HT1080 (cell line): Measurements from ENCODE around the gene ARHGAP26. TPM values are rescaled to one million over a fixed set of nuclear protein-coding genes. Genes with fewer than 3 reads are reported as not detected.
"Not testable (repeated sequence)": the region's sequence is repeated elsewhere in the genome, so short reads cannot be mapped to it uniquely, and the experiment has no call there.

ENCODE experiments used
- DNase-seq: peaks from one replicate; pipeline ENCODE4 v3.0.0-alpha.2; 2015; ENCODE audit warnings: low read depth
- total RNA-seq: library from RNA; depleted of rRNA; stranded (reverse); fragments of >200 nt; shearing (Covaris generic); gene quantifications from 2 replicates; pipeline ENCODE4 v1.2.3, GENCODE V29; 2014

ARHGAP26 gene
- total RNA-seq, 1 experiment from 2014 or later: 9.9 TPM

DNA sequence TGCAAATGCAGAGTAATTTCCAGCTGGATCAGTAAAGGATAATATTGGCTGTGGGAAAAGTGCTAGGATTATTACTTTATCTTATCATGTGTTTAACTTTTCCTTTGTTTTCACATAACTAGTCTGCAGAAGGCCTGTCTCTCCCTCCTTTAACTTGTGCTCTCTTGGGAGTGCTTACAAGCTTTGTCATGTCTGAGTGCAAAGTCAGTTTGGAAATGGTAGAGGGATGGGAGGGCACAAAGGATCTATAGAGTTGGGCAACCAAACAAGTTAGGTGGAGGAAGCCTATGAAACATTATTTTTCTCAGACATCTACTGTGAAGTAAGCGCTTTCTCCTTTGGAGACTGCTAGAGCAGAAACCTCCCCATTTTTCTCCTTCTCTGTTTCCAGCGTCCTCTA, 308.8 kb downstream of the ARHGAP26 start:
- no peak for DNase-seq

DNA sequence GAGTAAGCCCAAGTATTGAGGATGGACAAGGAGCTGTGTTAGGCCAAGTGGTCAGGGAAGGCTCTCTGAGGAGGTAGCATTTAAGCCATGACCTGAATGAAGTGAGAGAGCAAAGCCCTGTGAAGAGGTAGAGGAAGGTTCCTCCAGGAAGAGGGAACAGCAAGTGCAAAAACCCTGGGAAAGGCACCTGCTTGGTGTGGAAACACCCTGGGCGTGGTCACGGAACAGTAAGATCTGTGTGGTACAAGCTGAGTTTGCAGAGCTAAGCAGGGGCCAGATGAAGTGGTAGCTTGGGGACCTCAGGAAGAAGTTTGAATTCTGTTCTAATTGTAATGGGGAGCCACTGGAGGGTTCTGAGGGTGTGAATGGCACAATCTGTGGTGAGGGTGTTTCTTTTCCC, 310.2 kb downstream of the ARHGAP26 start:
- DNase-seq: no peak

DNA sequence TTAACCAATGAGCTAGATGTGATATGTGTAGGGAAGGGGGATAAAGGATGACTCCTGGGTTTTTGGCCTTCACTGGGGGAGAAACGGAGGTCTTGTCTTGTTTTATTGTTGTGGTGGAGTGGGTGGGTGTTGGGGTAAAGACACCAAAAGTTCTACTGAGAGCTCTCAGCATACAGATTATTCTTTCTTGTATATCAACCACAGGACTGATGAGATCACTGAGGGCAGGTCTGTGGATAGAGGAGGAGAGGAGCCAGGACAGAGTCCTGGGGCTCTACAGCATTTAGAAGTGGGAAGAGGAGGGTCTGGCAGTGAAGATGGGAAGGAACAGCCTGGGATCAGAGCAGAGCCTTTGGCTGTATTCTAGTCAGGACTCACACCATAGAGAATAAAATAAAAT, 310.8 kb downstream of the ARHGAP26 start:
- no peak for DNase-seq

DNA sequence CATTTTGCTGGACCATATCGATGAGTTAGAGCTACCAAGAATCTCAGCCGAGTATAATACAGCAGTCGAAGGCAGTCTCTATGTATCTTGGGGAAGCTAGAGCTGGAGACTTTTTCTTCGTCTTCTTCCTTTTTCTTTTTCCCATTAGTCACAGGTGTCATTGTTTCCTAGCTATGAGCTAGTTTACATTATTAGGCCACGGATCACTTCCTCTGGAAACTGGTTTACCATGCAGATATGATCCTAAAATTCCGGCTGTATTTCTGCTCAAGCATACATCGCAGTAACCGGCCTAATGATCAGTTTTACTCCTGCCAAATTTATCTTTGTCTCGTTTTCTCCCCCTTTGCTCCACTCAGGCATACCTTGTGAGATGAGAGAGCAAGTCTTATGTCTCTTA, 312.8 kb downstream of the ARHGAP26 start:
- no peak for DNase-seq

DNA sequence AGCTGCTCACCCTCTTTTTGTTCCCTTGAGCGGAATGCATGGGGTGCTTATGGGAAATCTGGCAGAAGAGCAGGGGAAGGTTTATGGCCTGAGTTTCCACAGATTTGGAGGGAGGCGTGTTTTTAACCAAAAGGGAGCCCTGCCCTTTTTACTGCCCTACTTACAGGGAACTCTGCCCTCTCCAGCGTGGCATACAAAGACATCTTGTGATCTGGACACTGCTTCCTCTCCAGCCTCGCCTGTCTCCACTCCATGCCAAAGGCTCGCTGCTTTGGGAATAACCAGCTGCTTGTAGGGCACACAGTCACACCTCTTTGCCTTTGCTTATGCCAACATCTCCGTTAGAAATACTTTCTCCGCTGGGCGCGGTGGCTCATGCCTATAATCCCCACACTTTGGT, 314.2 kb downstream of the ARHGAP26 start:
- no peak for DNase-seq

DNA sequence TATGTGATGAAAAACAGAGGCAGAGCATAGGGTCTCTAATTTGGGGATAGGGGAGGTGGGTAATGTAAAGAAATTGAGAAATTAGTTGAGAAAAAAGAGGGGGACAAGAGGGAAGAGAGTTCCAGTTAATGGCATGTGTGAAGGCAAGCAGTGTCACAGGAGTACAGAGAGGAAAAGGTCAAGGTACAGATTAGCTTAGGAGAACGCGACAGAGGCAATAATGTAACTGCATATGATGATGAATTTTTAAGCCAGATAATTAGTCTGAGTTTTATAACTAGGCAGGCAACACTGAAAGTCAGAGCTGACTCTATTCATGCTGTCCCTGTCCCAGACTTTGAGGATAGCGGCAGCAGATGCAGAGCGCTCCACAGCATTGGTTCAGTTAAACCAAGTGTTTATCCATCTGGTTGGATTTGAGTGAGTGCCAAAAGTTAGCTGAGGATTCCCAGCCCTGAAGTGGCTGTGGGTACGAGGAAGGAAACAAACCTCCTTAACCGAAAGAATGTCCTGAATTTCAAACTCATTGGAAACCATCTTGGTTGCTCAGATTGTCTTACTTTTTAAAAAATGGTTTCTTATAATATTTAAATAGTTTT, 315.2 kb downstream of the ARHGAP26 start:
- no peak for DNase-seq

DNA sequence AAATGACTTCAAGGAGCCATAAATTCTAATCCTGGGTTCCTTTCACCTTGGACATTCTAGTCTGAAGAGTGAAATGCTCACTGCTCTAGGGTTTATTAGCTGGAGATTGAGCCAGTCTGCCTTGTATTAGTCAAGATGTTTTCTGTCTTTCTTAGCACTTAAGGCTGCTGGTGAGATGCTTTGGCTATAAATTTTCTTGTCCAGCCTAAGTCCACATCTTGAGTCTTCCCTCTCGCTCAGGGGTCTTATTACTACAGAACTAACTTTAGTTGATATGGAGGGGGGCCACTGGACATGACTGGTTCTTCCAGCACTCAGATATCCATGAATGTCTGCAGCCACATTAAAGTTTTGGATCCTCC, 316.4 kb downstream of the ARHGAP26 start:
- no peak for DNase-seq

DNA sequence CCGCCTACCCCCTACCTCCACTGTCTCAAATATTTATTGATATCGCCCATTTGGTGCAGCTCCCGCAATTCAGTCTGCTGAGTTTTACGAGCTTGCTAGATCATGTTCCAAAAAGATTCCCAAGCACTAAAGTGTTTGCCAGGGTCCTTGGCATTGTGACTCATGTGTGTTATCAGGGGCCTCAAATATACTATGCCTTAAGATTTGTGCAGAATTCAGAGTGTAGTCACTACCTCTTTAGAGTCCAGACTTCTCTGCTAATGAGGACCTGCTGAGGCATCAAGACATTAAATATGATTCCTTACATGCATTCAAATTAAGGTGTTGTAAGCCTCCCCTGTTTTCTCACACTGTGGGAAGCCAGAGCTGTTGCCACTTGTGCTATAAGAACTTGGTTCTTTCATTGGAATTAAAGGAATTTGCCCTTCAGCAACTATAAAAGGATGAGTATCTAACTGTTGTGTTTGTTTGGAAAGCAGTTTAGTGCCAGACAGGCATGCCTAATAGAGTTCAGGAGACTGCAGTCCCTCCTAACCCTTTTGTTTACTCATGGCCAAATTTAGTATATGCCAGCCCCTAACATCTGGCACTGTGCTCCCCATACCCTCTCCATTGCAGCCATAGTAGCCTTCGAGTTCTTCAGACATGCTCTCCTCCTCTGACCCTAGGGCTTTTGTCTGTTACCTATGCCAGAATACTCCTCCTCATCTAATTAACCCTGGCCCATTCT, 316.9 kb downstream of the ARHGAP26 start:
- DNase-seq: peak; percentile 24

DNA sequence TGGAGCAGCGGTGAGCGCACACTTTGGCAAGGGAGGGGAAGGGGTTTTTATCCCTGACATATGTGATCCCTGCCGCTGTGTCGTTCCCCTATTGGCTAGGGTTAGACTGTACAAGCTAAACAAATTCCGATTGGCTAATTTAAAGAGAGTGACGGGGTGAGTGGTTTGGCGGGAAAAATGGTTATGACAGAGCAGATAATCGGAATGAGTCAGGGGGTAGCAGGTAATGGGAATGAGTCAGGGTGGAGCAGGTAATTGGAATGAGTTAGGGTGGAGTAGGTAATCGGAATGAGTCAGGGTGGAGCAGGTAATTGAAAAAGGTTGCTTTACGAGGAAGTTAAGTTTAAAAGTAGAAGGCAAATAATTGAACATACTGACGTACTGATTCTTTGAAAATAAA, 318.5 kb downstream of the ARHGAP26 start:
- not testable (repeated sequence) for DNase-seq

DNA sequence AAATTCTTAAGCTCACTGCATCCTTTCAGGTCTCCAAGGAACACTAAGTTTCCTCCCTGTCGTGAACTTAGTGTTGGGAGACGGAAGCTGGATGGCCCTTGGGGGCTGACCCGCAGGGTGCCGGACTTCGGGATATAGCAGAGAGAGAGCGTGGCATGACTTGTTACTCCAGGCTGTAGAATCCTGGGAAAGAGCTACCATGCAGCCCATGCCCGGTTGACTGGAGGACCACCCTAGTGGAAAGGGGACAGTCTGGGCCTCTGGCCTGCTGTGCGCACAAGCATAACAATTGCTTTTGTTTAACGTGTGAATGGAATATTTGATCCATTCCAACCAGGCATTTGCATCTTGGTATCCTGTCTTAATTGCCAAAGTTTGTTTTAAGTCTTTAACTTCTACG, 319.9 kb downstream of the ARHGAP26 start:
- DNase-seq: not testable (repeated sequence)

DNA sequence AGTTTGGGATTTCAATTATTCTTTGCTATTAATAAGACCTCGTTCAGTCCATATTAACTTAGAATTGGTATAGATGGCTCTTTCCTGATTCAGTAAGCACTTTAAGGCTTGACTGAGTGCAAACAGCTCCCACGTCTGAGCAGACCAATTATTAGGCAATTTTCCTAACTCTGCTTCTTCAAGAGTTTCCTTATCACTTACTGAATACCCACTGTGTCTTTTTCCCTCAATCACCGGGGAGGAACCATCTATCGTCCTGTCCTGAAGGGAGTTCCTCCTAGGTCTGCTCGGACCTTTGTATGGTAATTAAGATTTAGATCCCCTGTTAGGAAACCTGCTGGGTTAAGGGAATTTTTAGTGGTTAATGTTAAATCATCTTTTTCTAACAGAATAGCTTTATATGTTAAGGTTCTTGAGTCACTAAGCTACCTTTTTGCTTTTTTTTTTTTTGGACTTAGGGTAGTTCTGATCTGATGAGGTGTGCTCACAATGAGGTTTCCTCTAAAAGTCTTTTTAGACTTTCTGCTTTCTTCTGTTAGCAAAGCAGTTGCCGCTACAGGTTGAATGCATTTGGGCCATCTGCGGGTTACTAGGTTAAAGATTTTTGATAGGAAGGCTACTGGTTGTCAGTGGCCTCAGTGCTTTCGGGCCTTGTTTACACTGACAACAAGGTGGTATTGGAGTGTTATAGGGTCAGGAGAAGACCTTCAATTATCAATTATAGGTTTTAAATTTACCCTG, 322.7 kb downstream of the ARHGAP26 start:
- not testable (repeated sequence) for DNase-seq

DNA sequence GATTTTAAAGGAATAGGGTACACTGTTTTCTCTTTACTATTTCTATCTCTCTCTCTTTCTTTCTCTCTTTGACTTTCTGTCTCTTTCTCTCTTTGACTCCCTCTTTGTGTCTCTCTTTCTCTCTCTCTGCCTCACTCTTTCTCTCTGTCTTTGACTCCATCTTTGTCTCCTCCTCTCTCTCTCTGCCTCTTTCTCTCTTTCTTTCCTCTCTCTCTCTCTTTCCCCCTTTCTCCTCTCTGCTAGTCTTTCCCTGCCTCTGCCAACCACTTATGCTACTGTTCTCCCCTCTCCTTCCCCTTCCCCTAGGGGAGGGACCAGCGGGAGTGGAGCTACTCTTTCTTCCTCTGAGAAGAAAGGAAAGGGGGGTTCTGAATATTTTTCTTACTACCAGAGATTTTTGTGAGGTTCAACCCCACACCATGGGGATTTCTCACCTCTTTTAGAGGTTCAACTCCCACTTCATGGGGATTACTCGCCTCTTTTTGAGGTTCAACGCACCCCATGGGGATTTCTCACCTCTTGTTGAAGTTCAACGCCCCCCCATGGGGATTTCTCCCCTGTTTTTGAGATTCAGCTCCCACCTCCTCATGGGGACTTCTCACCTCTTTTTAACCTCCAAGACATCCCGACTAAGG, 323.4 kb downstream of the ARHGAP26 start:
- DNase-seq: no peak

DNA sequence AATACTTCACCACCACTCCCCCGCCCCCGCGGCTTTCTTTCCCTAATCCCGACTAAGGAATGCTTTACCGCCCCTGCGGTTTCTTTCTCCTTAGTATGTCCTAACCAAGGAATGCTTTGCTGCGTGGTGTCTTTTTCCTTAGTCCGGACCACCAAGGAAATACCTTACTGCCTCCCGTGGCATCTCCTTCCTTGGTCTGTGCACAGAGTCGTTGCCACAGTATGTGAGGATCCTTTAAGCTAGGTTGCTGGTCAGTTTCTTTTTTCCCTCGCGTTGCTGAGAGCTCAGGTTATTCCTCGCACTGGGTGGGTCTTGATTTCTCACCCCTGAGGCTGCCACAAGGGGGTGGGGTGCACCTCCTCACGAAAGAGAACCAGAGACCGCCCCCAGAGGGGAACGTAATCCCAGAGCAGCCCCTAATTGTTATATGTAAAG, 323.9 kb downstream of the ARHGAP26 start:
- DNase-seq: no peak

DNA sequence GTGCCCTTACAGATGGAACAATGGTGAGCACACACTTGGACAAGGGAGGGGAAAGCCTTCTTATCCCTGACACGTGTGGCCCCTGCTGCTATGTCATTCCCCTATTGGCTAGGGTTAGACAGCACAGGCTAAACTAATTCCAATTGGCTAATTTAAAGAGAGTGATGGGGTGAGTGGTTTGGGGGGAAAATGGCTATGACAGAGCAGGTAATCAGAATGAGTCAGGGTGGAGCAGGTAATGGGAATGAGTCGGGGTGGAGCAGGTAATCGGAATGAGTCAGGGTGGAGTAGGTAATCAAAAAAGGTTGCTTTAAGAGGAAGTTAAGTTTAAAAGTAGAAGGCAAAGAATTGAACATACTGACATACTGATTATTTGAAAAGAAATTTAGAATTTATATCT, 324.4 kb downstream of the ARHGAP26 start:
- DNase-seq: not testable (repeated sequence)

DNA sequence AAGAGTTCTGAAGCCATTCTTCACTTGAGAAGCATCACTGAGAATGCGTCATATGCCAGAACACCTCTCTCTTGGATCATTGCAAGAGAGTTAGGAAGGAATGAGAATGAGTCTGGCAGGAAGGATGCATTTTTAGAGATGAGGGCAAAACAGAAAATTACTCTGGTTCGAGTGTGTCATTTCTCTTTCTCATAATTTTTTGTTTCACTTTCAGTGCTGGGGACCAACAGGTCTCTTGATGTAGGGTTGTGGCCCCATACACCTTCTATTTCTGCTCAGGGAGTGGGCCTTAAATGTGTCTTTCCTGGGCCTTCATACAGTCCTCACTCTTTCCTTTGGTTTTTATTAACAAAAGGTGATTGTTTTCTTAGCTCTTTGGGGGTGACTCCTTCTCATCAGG, 330.9 kb downstream of the ARHGAP26 start:
- DNase-seq: no peak

DNA sequence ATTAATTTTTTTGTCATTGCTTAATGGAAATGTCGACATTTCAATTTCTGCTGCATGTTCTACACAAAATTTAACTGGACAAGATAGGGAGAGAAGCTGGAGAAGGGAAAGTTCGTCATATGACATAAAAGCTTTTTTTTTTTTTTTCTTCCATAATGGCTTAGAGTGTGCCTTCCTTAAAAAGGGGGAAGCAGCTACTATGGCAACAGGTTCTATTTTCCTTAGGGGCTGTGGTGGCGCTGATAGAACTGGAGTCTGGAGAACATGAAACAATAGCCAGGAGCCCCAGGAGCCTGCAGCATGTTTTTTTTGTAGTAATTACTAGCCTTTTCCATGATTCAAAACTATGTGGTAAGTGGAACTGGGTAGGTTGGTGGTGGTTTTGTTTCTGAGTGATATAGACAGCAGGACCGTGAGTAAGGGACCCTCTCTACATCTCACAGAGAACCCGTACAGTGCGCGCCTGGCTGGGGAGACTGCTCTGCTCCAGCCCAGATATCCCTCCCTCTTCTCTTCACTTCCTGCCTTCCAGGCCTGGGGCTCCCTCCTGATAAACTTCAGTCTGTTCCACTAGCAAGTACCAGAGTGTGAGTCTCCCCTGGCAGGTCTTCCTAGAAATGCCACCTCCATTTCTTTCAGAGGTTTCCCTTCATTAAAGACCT, 331.7 kb downstream of the ARHGAP26 start:
- DNase-seq: no peak

DNA sequence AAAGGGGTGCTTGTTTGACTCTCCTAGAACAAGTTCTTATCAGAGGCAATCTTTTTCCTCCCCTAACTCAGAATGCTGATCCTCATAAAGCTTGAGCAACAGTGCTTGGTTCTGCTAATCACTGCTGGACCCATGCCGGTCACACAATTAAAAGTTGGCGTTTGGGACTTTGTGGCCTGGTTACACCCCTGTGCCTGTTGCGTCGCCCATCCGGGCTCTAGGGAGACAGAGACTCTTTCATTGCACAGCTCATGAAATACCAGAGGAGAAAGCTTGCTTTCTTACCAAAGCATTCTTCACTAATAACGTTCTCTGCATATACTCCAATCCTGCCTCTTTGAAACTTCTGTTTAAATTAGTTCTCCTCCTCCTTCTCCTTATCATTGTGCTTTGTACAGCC, 332.2 kb downstream of the ARHGAP26 start:
- DNase-seq: no peak

DNA sequence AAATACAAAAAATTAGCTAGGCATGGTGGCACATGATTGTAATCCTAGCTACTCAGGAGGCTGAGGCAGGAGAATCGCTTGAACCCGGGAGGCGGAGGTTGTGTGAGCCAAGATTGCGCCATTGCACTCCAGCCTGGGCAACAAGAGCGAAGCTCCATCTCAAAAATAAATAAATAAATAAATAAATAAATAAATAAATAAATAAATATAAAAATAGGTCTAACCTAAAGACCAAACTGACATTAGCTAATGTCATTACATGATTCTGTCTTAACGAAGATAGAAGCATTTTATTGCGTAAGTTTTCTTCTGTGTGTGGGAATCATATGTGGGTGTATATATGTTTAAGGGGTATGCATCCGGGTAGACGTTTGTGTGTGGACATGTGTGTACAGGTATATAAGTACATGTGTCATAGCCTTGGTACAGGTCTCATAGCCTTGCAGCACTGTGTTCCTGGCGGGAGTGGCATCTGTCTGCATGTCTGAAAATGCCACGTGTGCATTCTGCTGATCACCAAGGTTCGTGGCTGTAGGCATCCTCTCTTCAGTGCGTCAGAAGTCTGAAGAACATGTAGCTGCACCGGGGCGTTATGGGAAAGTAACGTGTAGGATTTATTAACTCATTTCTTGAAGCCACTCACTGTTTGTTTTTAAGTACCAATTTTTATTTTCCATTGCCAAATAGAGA, 335.2 kb downstream of the ARHGAP26 start:
- DNase-seq: no peak

DNA sequence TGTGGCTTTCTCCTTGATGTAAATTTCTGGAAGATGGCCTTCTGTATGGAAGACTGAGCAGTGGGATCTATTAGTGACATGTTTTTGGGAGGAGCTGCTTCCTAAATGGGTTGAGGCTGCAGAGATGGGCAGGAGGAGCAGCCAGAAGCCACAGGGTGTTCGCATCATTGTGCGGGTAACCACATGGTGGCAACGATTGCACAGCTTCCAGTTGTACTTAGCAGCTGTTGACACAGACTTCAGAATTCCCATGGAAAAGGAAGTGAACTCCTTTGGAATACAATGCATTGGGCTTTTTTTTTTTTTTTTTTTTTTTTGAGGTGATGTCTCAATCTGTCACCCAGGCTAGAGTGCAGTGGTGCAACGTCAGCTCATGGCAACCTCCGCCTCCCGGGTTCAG, 336.0 kb downstream of the ARHGAP26 start:
- DNase-seq: peak; percentile 80

DNA sequence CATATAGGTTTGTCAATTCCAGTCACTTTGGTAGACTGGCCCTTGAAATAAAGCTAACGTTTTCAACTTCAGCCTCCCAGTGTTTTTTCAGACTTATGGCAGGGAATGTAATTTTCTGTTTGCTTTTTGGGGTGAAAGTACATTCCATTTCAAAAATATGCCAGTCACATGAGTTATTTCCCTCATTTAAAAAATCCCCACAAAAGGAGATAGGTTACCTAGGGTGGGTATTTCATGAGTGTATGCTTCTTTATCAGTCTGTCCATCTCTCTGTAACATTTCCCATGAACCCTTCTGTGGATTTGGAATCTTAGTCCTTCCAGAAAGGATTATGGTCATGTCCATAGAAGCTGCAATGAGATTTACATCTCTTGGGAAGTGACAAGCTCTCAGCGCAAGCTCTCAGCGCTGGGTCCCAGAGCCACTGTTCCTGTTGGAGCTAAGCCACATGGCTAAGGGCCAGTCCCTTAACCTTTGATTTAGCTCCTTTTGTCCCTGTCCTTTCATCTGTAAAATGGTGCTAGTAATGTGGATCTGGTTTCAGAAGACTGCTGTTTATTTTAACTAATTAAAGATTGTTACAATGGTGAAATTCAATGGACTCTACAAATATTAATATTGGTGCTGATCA, 338.4 kb downstream of the ARHGAP26 start:
- no peak for DNase-seq
